ENCODE measurements around the gene ALG1. TPM values are rescaled to one million over a fixed set of nuclear protein-coding genes. Genes with fewer than 3 reads are reported as not detected.
"Not testable (repeated sequence)": the region's sequence is repeated elsewhere in the genome, so short reads cannot be mapped to it uniquely, and the experiment has no call there.

The ALG1 gene
- polyA plus RNA-seq, 3 donors from 2014 or later, result 29.2 to 47.5 (median 32.8) TPM

DNA sequence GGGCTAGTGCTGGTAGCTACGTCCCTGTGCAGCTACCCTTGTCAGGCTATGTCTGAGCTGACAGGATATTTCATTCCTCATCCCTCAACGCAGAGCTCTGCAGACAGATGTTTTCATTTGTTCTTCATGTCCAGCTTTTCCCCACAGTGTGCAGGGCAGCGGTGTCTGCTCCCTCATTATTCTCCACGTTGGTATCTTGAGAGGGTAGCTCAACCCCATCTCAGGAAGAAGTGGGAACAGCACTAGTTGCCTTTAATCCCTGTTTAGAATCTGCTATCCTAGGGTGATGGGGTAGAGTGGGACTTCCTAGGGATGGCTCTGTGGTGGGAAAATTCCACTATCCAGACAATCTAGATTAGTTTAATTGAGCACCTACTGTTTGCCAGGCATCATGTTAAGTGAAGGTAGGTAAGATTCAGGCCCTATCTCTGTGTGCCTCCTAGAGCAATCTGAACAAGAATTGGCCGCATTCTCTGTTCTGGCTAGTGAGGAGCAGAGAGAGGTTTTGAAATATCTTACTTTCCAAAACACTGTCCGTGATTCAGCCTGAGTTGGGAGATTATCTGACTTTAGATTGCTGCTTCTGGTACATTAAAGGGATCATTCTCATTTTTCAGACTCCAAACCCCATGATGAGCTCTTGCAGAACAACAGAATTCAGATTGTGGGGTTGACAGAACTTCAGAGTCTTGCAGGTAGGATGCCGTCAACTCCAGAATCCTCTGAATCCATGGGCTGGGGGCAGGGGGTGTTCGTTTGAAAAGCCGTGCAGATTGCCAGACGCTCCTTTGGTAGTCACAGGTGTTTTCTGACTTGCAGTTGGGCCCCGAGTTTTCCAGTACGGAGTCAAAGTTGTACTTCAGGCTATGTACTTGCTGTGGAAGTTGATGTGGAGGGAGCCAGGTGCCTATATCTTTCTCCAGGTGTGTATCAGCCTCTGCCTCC is 963 bp downstream of the ALG1 start:
- Mint-ChIP-seq H3K9me3 (no peaks in the 10 kb centered on the region), H3K27me3 (ENCODE audit: low read depth in 3 of 3) (peaks cover 7 to 13% (median 12%) of the 10 kb centered on the region in 3 donors), H3K4me1 (peaks cover 29 to 34% of the 10 kb centered on the region in 2 donors), H3K4me3 (peak overlapping the region; percentile 90 to 99 (median 96)), H3K36me3 (peaks cover 4 to 12% (median 5%) of the 10 kb centered on the region in 3 donors), H3K27ac (peak overlapping the region; percentile 93 to 97 (median 96))
- no peak for DNase-seq

DNA sequence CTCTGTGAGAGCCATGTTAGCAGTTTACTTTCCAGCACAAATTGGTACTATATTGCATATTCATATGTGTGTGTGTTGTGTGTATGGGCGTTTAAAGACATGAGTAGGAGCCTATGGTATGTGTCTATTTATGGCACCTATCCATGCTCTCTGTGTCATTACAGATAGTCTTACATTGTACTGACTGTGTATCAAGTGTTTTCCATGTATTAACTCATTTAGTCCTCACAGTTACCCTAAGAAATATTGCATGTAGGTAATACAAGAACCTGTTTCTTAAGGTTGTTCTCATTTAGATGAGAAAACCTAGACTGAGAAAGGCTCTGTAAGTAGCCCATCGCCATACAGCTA is 1.6 kb downstream of the ALG1 start:
- Mint-ChIP-seq H3K4me3 (peak overlapping the region; percentile 71 to 97 (median 93)), H3K9me3 (no peaks in the 10 kb centered on the region), H3K27me3 (ENCODE audit: low read depth in 3 of 3) (peaks cover 7 to 13% (median 12%) of the 10 kb centered on the region in 3 donors), H3K36me3 (peaks cover 4 to 12% (median 5%) of the 10 kb centered on the region in 3 donors), H3K27ac (peak overlapping the region; percentile 69 to 97 (median 94)), H3K4me1 (peaks cover 29 to 34% of the 10 kb centered on the region in 2 donors)
- DNase-seq, result no peak

DNA sequence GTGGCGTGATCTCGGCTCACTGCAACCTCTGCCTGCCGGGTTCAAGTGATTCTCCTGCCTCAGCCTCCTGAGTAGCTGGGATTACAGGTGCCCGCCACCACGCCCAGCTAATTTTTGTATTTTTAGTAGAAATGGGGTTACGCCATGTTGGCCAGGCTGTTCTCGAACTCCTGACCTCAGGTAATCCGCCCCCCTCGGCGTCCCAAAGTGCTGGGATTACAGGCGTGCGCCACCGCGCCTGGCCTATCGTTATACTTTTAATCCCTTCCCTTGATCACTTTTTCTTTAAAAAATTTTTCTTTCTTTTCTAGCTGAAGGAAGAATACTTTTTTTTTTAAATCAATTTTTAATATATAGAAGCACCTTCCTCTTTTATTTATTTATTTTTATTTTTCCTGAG is 2.1 kb downstream of the ALG1 start:
- Mint-ChIP-seq H3K4me1 (peaks cover 29 to 34% of the 10 kb centered on the region in 2 donors), H3K27me3 (ENCODE audit: low read depth in 3 of 3) (peaks cover 7 to 13% (median 12%) of the 10 kb centered on the region in 3 donors), H3K36me3 (peaks cover 4 to 12% (median 5%) of the 10 kb centered on the region in 3 donors)
- H3K9me3 Mint-ChIP-seq, H3K27ac Mint-ChIP-seq, H3K4me3 Mint-ChIP-seq, DNase-seq: not testable (repeated sequence)

DNA sequence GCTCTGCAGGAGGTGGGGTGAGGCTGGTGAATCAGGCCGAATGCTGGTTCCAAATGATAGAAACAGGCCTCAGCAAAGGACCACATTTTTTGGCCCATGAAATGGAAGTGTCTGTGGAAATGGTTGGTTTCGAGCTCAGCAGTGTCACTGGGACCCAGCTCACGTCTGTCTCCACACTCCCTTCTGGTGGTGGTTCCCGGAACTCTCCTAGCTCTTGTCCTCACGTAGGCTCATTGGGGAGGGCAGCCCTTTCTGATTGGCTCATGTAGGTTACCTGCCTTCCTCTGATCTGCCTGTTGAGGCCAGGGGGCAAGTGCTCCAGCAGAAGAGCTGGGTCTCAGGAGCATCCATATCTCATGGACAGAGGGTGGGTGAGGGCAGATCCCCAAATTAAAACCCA is 4.0 kb downstream of the ALG1 start:
- Mint-ChIP-seq H3K9me3 (no peaks in the 10 kb centered on the region), H3K27me3 (ENCODE audit: low read depth in 3 of 3) (peaks cover 7 to 10% (median 8%) of the 10 kb centered on the region in 3 donors), H3K36me3 (peaks cover 5 to 15% (median 7%) of the 10 kb centered on the region in 3 donors), H3K4me3 (no peak overlapping the region), H3K27ac (no peak overlapping the region), H3K4me1 (peaks cover 26 to 28% of the 10 kb centered on the region in 2 donors)
- DNase-seq, result no peak

DNA sequence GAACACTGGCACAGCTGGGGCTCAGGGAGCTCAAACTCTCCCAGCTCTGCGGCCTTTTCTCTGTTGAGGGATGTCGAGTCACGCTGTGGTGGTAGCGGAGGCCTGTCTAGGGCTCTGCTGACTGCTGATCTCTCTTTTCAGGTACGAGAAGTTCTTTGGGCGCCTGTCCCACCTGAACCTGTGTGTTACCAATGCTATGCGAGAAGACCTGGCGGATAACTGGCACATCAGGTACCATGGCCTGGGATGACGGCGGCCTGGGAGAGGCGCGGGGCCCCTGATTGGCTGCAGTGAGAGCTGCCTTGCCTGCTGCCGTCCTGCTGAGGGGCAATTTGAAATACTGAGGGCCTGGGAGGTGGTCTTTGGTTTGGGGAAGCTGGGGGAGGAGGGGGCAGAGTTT is 5.7 kb downstream of the ALG1 start:
- Mint-ChIP-seq H3K27ac (no peak overlapping the region), H3K4me3 (no peak overlapping the region)
- no peak for DNase-seq

DNA sequence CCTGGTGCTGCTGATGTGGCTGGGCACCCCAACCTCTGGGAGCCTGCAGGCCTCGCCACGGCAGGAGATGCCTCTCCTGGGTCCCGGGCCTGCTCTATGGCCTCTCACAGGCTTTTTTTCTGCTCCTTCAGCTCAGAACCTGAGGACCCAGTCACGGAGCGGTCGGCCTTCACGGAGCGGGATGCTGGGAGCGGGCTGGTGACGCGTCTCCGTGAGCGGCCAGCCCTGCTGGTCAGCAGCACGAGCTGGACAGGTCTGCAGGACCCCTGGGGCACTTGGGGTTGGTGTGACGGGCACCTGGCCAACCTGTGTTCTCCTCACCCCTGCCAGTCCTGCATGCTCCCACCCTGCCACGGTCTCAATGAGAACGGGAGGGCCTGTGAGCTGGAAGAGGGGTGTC is 7.0 kb downstream of the ALG1 start:
- no peak overlapping the region for H3K4me3 Mint-ChIP-seq
- no peak for DNase-seq
- H3K36me3 Mint-ChIP-seq, result peaks cover 5 to 15% (median 7%) of the 10 kb centered on the region in 3 donors
- no peak overlapping the region for H3K27ac Mint-ChIP-seq
- H3K9me3 Mint-ChIP-seq, result no peaks in the 10 kb centered on the region
- H3K4me1 Mint-ChIP-seq, result no peaks in the 10 kb centered on the region
- peaks cover 0 to 2% (median 0%) of the 10 kb centered on the region in 3 donors for H3K27me3 Mint-ChIP-seq (ENCODE audit: low read depth in 3 of 3)

More for the DNA sequence above, 5.7 kb downstream of the ALG1 start:
- Mint-ChIP-seq H3K9me3 (no peaks in the 10 kb centered on the region), H3K4me1 (peaks cover 11 to 12% of the 10 kb centered on the region in 2 donors), H3K27me3 (ENCODE audit: low read depth in 3 of 3) (peaks cover 0 to 5% (median 0%) of the 10 kb centered on the region in 3 donors), H3K36me3 (peaks cover 5 to 15% (median 7%) of the 10 kb centered on the region in 3 donors)

DNA sequence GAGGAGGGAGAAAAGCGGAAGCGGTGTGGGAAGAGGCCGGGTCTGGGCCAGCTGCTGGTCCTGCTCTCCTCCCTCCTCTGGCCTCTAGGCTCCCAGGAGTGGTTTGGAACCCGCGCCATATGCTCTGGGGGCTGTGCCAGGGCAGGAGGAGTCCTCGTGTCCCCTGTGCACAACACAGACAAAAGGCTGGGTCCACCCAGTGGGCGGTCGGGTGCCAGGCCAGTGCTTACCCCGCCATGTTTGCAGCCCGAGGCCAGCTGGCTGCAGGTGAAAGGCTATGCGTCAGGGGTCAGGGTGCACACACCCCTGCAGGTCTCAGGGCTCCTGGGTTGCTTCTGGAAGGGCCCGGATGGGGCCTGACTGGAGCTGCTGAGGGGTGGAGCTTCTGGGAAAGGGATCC is 8.8 kb downstream of the ALG1 start:
- H3K36me3 Mint-ChIP-seq, result peaks cover 3 to 19% (median 6%) of the 10 kb centered on the region in 3 donors
- not testable (repeated sequence) for H3K27ac Mint-ChIP-seq, DNase-seq

DNA sequence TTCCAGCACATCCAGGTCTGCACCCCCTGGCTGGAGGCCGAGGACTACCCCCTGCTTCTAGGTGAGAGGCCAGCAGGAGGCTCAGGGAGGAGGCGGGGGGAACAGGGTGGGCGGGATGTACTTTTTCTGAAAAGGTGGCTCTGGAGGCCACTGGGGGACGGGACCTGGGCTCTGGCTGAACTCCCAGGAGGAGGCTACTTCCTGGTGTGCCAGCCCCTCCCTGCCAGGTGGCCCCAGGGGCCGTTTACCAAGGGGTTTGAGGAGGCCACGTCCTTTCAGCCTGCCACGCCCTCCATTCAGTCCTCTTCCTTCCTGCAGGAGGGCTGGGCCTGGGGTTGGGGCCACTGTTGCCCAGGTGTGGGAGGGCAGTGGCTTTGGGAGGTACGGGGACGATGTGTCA is 9.4 kb downstream of the ALG1 start:
- not testable (repeated sequence) for H3K9me3 Mint-ChIP-seq, H3K4me1 Mint-ChIP-seq
- peaks cover 3 to 17% (median 6%) of the 10 kb centered on the region in 3 donors for H3K36me3 Mint-ChIP-seq

More for the DNA sequence above, 8.8 kb downstream of the ALG1 start:
- not testable (repeated sequence) for H3K4me3 Mint-ChIP-seq; H3K9me3 Mint-ChIP-seq; H3K4me1 Mint-ChIP-seq; H3K27me3 Mint-ChIP-seq (ENCODE audit: low read depth in 3 of 3)

DNA sequence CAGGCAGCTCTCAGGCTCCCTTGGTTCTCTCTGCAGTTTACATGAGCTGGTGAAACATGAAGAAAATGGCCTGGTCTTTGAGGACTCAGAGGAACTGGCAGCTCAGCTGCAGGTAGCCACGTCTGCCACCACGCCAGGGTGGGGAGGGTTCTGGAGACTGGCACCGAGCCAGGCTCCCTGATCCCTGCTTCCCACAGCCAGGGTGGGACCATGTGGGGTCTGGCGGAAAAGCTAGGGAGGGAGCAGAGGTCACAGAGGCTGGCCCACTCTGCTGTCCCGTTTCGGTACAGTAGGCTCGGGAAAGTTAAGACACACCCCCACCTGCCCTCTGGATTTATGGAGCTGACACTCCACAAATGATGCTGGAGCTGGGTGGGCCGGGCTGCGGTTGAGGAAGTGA is 12.0 kb downstream of the ALG1 start:
- not testable (repeated sequence) for H3K9me3 Mint-ChIP-seq; H3K27ac Mint-ChIP-seq; H3K4me1 Mint-ChIP-seq; H3K4me3 Mint-ChIP-seq; H3K27me3 Mint-ChIP-seq (ENCODE audit: low read depth in 3 of 3); DNase-seq
- peaks cover 6 to 19% (median 7%) of the 10 kb centered on the region in 3 donors for H3K36me3 Mint-ChIP-seq

More for the DNA sequence above, 9.4 kb downstream of the ALG1 start:
- not testable (repeated sequence) for H3K27ac Mint-ChIP-seq; DNase-seq; H3K4me3 Mint-ChIP-seq; H3K27me3 Mint-ChIP-seq (ENCODE audit: low read depth in 3 of 3)

DNA sequence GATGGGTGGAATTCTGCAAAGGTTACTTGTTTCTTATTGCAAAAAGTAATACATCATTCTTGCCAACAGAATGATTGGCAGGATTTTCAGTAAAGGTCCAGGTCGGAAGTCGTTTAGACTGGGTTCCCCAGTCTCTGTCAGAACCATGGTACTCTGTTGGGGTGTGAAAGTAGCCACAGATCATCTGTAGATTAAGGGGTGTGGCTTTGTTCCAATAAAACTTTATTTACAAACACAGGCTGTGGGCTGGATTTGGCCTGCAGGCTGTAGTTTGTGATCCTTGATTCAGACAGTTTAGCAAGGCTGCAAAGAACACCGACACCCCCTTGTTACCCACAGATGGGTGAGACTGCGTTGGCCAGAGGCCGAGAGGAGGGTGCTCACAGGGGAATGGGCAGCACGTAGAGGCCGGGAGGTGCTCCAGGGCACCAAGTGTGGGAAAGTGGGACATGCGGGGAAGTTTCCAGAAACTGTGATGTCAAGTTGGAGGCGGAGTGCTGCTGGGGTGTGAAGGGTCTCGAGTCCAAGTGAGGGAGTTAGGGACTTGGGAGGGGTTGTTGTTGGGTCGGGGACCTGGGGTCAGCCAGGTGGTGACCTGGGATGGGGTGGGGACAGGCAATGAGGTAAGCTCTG is 12.6 kb downstream of the ALG1 start:
- H3K4me1 Mint-ChIP-seq; H3K27ac Mint-ChIP-seq; H3K4me3 Mint-ChIP-seq; H3K9me3 Mint-ChIP-seq; DNase-seq; H3K27me3 Mint-ChIP-seq (ENCODE audit: low read depth in 3 of 3): not testable (repeated sequence)
- H3K36me3 Mint-ChIP-seq, result peaks cover 6 to 19% (median 7%) of the 10 kb centered on the region in 3 donors

DNA sequence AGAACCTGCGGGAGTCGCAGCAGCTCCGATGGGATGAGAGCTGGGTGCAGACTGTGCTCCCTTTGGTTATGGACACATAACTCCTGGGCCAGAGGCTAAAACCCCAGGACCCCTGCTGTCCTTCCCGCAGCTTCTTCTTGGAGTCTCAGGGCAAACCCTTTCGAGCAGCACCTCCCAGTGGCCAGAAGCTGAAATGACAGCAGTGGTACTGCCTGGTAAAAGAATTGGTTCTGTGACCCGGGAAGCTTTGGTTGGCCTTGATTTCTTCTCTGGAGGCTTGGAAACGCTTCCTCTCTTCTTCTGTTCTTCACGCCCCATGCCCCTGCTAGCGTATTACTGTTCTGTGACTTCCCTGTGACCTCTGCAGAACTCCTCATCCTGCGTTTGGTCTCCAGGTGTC is 13.2 kb downstream of the ALG1 start:
- DNase-seq, result peak in 2 of 3 donors; percentile 31 to 38
- H3K4me3 Mint-ChIP-seq, result not testable (repeated sequence)
- peaks cover 4 to 16% (median 6%) of the 10 kb centered on the region in 3 donors for H3K36me3 Mint-ChIP-seq

DNA sequence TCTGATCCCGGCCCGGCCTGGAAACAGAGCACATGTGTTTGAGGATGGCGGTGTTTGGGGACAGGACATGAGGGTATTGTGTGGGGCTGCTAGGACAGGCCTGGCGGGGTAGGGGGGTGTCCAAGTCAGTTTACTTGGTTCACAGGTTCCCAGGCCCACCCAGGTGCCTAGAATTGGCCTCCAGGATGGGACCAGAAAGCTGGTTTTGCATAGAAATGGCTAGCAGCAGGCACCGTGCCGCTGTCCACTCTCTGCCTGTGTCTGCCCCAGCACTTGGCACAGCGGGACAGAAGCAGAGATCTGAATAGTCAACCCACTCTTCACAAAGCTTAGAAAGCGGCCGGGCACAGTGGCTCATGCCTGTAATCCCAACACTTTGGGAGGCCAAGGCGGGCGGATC is 14.1 kb downstream of the ALG1 start:
- DNase-seq; H3K9me3 Mint-ChIP-seq; H3K27me3 Mint-ChIP-seq (ENCODE audit: low read depth in 3 of 3); H3K27ac Mint-ChIP-seq; H3K4me3 Mint-ChIP-seq; H3K4me1 Mint-ChIP-seq: not testable (repeated sequence)
- peaks cover 3 to 16% (median 6%) of the 10 kb centered on the region in 3 donors for H3K36me3 Mint-ChIP-seq

More for the DNA sequence above, 13.2 kb downstream of the ALG1 start:
- peak overlapping the region in 1 of 6 donors; percentile 7 for H3K27ac Mint-ChIP-seq
- not testable (repeated sequence) for H3K27me3 Mint-ChIP-seq (ENCODE audit: low read depth in 3 of 3); H3K4me1 Mint-ChIP-seq; H3K9me3 Mint-ChIP-seq

DNA sequence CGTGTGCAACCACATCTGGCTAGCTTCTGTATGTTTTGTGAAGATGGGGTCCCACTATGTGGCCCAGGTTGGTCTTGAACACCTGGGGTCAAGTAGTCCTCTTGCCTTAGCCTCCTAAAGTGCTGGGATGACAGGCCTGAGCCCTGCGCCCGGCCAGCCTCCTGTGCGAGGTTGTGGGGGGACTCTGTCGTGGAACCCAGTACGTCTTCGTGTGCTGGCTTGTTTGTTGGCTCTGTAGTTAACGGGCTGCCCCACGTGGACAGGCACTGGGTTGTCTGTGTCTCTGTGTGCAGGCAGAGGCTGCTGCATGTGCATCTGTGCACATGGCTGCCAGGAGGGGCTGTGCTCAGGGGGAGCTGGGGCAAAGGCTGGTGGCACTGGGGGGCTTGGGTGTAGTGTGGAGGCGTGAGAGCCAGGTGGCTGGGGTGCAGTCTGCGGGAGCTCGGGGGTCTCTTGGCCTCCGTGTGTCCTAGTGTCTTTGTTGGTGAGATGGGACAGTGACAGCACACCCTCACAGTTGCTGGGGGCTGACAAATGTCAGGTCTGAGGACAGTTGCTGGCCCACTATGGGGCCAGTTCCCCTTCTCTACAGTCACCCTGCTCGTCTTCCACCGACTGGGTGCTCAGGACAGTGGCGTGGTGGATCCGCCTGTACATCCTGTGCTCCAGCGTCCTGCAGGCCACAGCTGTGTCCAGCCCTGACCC is 16.6 kb downstream of the ALG1 start:
- H3K4me3 Mint-ChIP-seq; DNase-seq; H3K27ac Mint-ChIP-seq; H3K27me3 Mint-ChIP-seq (ENCODE audit: low read depth in 3 of 3); H3K9me3 Mint-ChIP-seq; H3K4me1 Mint-ChIP-seq: not testable (repeated sequence)
- H3K36me3 Mint-ChIP-seq, result peaks cover 3 to 20% (median 6%) of the 10 kb centered on the region in 3 donors
